B cell (primary cell): ENCODE data around the gene AGAP9.
"Not testable (repeated sequence)": the region's sequence is repeated elsewhere in the genome, so short reads cannot be mapped to it uniquely, and the experiment has no call there.

Experiments
- EZH2 ChIP-seq: IDR thresholded peaks from 2 replicates; pipeline ENCODE4 v1.6.1; 2012; ENCODE audit warnings: borderline replicate concordance, low read depth, mild to moderate bottlenecking, moderate library complexity, low read length; ENCODE audit not compliant: insufficient read depth, poor library complexity, severe bottlenecking
- TF ChIP-seq, protein P1 (sequence below): fragments of 200-600 bp; IDR thresholded peaks from one replicate; pipeline ENCODE4 v1.8.0; 2022; ENCODE audit warnings: antibody characterized with exemption, mild to moderate bottlenecking

DNA sequence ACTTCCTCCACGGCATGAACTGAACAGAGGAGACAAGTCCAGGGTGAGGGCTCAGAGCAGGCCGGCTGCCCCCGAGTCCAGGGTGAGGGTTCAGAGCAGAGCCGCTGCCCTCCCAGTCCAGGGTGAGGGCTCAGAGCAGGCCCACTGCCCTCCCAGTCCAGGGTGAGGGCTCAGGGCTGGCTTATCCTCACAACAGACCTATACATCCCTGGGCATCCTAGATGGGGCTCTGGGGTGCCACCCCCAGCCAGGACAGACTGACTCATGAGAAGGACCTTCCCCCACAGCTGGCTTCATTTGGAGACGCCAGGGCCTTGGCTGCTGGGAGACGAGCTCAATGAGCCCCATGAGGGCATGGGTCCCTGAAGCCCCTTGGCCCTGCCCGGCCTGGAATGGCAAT lies 33.8 kb downstream of the AGAP9 start:
- TF ChIP-seq, protein P1, sequence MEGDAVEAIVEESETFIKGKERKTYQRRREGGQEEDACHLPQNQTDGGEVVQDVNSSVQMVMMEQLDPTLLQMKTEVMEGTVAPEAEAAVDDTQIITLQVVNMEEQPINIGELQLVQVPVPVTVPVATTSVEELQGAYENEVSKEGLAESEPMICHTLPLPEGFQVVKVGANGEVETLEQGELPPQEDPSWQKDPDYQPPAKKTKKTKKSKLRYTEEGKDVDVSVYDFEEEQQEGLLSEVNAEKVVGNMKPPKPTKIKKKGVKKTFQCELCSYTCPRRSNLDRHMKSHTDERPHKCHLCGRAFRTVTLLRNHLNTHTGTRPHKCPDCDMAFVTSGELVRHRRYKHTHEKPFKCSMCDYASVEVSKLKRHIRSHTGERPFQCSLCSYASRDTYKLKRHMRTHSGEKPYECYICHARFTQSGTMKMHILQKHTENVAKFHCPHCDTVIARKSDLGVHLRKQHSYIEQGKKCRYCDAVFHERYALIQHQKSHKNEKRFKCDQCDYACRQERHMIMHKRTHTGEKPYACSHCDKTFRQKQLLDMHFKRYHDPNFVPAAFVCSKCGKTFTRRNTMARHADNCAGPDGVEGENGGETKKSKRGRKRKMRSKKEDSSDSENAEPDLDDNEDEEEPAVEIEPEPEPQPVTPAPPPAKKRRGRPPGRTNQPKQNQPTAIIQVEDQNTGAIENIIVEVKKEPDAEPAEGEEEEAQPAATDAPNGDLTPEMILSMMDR = not testable (repeated sequence)
- TF ChIP-seq EZH2 = not testable (repeated sequence)
